Measurements from ENCODE around the gene FOXRED2.

DNA sequence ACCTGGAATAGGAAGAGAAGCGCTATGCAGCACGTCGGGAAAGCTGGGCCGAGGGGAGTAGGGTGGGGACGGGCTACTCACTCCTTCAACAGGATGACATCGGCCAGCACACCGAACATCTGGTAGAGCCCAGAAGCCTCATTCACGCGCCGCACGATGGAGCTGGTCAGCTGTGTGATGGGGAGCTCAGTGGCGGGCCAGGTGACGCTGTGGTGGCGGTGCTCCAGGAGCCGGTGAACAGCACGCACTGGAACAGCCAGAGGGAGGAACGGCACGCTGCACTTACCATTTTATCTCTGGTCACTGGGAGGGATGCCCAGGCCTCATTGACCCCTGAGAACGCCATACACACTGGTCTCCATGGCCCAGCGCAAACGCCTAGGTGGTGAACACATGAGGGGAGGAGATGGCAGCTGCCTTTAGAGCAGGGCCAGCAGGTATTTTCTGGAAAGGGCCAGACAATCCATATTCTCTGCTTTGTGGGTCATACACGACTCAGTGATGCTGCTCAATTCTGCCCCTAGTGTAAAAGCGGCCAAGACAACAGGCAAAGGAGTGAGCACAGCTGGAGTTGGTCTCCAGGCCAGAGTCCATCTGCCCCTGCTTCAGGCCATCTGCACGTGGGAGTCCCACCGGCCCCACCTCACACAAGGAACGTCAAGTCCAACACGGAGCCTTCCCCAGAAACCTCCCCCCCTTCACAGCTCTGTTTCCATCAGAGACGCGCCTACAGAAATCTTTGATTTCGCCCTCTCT lies 8.8 kb downstream of the FOXRED2 start:
- TF ChIP-seq EP300 (IDR thresholded peaks at IDR 0.05) (no peak), CTCF (IDR thresholded peaks at IDR 0.05) (no peak), POLR2A (IDR thresholded peaks at IDR 0.05) (no peak)
